ENCODE measurements around the gene DNAJB5. TPM values are rescaled to one million over a fixed set of nuclear protein-coding genes. Genes with fewer than 3 reads are reported as not detected.
"Not testable (repeated sequence)": the region's sequence is repeated elsewhere in the genome, so short reads cannot be mapped to it uniquely, and the experiment has no call there.

DNAJB5 gene
- total and polyA plus RNA-seq, 9 of the 15 experiments (the other 6 are each of a cell fraction or from before 2014, with no cell fraction given): 0.15 to 7.4 (median 3.7) TPM

GRCh38 chr9:34954225-34954624, 35.3 kb upstream of the DNAJB5 start:
- POLR2A ChIA-PET: no interaction called here

GRCh38 chr9:34956066-34956465, 33.5 kb upstream of the DNAJB5 start:
- CTCF ChIA-PET (ENCODE audit: low intra/inter-chr PET ratio); H4K20me1 ChIP-seq (replicated peaks; ENCODE audit: control insufficient read depth, insufficient read depth, low read length); FAIRE-seq; H3K4me3 ChIP-seq; H3K79me2 ChIP-seq (ENCODE audit: control insufficient read depth, insufficient read depth, low read length); ATAC-seq; DNase-seq (ENCODE audit: extremely low read depth in 1 of 4, low spot score in 3 of 4); BruUV-seq (replicated peaks); H3K4me2 ChIP-seq (ENCODE audit: insufficient read depth, low read length); H3K36me3 ChIP-seq (ENCODE audit: control insufficient read depth, insufficient read depth, low read length); in situ Hi-C loops (cut with MboI); H3K9me1 ChIP-seq (ENCODE audit: control insufficient read depth, insufficient read depth, low read length); H3K27ac ChIP-seq (ENCODE audit: extremely low read depth, low read depth, low read length); H2AFZ ChIP-seq (ENCODE audit: low read depth, low read length); intact Hi-C loops (cut with micrococcal nuclease); H3K9ac ChIP-seq (ENCODE audit: insufficient read depth in 1 of 2, low read depth in 2 of 2, low read length in 2 of 2); H3K9me3 ChIP-seq (replicated peaks; ENCODE audit: control insufficient read depth, insufficient read depth, low read depth, low read length); POLR2A ChIA-PET: not testable (repeated sequence)
- 60% methylated on average over 4 of the region's 7 CpGs for WGBS (ENCODE audit: insufficient coverage, low coverage, missing lambda C conversion rate)
- Histone ChIP-seq H3K27me3 (ENCODE audit: control insufficient read depth in 2 of 2, insufficient read depth in 2 of 2, low read length in 2 of 2) (peaks cover 15 to 20% of the 10 kb centered on the region in 2 experiments; a peak in 3 of 5 replicates), H3K4me1 (replicated peaks in 1 of 2; ENCODE audit: control insufficient read depth in 2 of 2, insufficient read depth in 2 of 2, low read length in 2 of 2) (peaks cover 0 to 12% of the 10 kb centered on the region in 2 experiments; a peak in 2 of 5 replicates)

More at GRCh38 chr9:34954225-34954624, 35.3 kb upstream of the DNAJB5 start:
- H3K79me2 ChIP-seq (ENCODE audit: control insufficient read depth, insufficient read depth, low read length): no peaks in the 10 kb centered on the region
- no peak overlapping the region for H3K4me2 ChIP-seq (ENCODE audit: insufficient read depth, low read length)
- TF ChIP-seq, protein P1, sequence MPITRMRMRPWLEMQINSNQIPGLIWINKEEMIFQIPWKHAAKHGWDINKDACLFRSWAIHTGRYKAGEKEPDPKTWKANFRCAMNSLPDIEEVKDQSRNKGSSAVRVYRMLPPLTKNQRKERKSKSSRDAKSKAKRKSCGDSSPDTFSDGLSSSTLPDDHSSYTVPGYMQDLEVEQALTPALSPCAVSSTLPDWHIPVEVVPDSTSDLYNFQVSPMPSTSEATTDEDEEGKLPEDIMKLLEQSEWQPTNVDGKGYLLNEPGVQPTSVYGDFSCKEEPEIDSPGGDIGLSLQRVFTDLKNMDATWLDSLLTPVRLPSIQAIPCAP (CRISPR knock-in tag; IDR thresholded peaks at IDR 0.05; ENCODE audit: borderline replicate concordance): no peak
- TF ChIP-seq HEY1 (CRISPR knock-in tag; IDR thresholded peaks at IDR 0.05; ENCODE audit: borderline replicate concordance) (no peak), ZNF408 (CRISPR knock-in tag; IDR thresholded peaks at IDR 0.05; ENCODE audit: low read depth) (no peak), CREM (IDR thresholded peaks at IDR 0.05; ENCODE audit: low read depth) (no peak), SP1 (CRISPR knock-in tag; IDR thresholded peaks at IDR 0.05) (no peak), HDAC6 (IDR thresholded peaks at IDR 0.05; ENCODE audit: low read depth, low read length) (no peak), NUFIP1 (IDR thresholded peaks at IDR 0.05; ENCODE audit: partially characterized antibody) (no peak), JUNB (CRISPR knock-in tag; conservative IDR thresholded peaks at IDR 0.05) (no peak), WHSC1 (IDR thresholded peaks at IDR 0.05; ENCODE audit: low read length) (no peak)
- TF ChIP-seq, protein P2, sequence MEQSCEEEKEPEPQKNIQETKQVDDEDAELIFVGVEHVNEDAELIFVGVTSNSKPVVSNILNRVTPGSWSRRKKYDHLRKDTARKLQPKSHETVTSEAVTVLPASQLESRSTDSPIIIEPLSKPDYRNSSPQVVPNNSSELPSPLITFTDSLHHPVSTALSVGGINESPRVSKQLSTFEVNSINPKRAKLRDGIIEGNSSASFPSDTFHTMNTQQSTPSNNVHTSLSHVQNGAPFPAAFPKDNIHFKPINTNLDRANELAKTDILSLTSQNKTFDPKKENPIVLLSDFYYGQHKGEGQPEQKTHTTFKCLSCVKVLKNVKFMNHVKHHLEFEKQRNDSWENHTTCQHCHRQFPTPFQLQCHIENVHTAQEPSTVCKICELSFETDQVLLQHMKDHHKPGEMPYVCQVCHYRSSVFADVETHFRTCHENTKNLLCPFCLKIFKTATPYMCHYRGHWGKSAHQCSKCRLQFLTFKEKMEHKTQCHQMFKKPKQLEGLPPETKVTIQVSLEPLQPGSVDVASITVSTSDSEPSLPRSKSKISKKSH (CRISPR knock-in tag; IDR thresholded peaks at IDR 0.05): no peak
- in situ Hi-C loops (cut with MboI): no loop called here
- CTCF ChIA-PET (ENCODE audit: low intra/inter-chr PET ratio): no interaction called here
- no peak for ATAC-seq
- no peak overlapping the region for H2AFZ ChIP-seq (ENCODE audit: low read depth, low read length)
- H3K9ac ChIP-seq (ENCODE audit: insufficient read depth in 1 of 2, low read depth in 2 of 2, low read length in 2 of 2): no peak overlapping the region
- H3K4me1 ChIP-seq (replicated peaks in 1 of 2; ENCODE audit: control insufficient read depth in 2 of 2, insufficient read depth in 2 of 2, low read length in 2 of 2): peaks cover 0 to 12% of the 10 kb centered on the region in 2 experiments; a peak in 2 of 5 replicates
- H3K4me3 ChIP-seq: no peak overlapping the region
- H4K20me1 ChIP-seq (replicated peaks; ENCODE audit: control insufficient read depth, insufficient read depth, low read length): no peaks in the 10 kb centered on the region; the same call in 1 of the 2 replicates
- DNase-seq (ENCODE audit: extremely low read depth in 1 of 4, low spot score in 3 of 4): no peak
- WGBS (ENCODE audit: insufficient coverage, low coverage, missing lambda C conversion rate): 0% methylated on average over 2 of the region's 2 CpGs
- FAIRE-seq: no peak
- H3K27me3 ChIP-seq (ENCODE audit: control insufficient read depth in 2 of 2, insufficient read depth in 2 of 2, low read length in 2 of 2): peaks cover 11 to 13% of the 10 kb centered on the region in 2 experiments; a peak in 3 of 5 replicates
- intact Hi-C loops (cut with micrococcal nuclease): no loop called here
- H3K9me1 ChIP-seq (ENCODE audit: control insufficient read depth, insufficient read depth, low read length): no peaks in the 10 kb centered on the region
- no TSS peak for BruUV-seq (replicated peaks)
- no peak overlapping the region for H3K27ac ChIP-seq (ENCODE audit: extremely low read depth, low read depth, low read length)
- H3K36me3 ChIP-seq (ENCODE audit: control insufficient read depth, insufficient read depth, low read length): no peaks in the 10 kb centered on the region
- no peaks in the 10 kb centered on the region for H3K9me3 ChIP-seq (replicated peaks; ENCODE audit: control insufficient read depth, insufficient read depth, low read depth, low read length)
